GM19043 (cell line): ENCODE data around the gene EPM2A.
A peak's percentile ranks its signal among the peaks of the same experiment; 100 is the strongest.

Source experiments
- ATAC-seq: cut with Tn5 transposase; IDR thresholded peaks from one replicate; pipeline ENCODE4 v1.9.1; 2021; ENCODE audit warnings: low read depth; ENCODE audit not compliant: unreplicated experiment

The EPM2A gene

DNA sequence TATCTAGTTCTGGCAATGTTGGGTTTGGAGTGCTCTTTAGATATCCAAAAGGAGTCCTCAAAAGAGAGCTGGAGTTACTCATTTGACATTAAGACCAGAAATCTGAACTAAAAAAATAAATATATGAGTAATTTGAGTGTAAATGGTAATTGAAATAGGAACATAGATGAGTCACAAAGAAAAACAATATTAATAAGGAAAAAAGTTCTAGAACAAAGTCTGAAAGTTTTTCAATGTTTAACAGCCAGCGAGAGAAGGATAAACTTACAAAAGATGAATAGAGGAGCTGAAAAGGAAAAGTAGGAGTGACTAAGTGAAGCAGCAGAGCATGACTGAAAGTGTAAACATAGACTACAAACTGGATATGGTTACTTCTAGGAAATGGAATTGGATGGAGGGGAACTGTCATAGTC lies 46.8 kb downstream of the EPM2A start:
- no peak for ATAC-seq

GRCh38 chr6:145685932-145686331 lies 49.4 kb downstream of the EPM2A start:
- ATAC-seq, result no peak

DNA sequence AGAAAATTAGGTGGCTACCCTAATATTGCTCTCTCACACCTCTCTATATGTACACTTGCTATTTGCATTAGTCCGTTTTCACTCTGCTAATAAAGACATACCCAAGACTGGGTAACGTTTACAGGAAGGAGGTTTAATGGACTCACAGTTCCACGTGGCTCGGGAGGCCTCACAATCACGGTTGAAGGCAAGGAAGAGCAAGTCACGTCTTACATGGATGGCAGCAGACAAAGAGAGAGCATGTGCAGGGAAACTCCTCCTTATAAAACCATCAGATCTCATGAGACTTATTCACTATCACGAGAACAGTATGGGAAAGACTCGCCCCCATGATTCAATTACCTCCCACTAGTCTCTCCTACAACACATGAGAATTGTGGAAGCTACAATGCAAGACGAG lies 53.4 kb downstream of the EPM2A start:
- ATAC-seq, result no peak

DNA sequence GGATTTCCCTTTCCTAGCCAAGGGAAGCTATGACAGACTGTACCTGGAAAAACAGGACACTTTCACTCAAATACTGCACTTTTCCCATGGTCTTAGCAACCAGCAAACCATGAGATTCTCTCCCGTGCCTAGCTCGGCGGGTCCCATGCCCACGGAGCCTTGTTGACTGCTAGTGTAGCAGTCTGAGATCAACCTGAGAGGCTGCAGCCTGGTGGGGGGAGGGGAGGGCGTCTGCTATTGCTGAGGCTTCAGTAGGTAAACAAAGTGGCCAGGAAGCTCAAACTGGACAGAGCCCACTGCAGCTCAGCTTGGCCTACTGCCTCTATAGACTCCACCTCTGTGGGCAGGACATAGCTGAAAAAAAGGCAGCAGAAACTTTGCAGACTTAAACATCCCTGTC lies 61.8 kb downstream of the EPM2A start:
- ATAC-seq, result no peak

GRCh38 chr6:145670311-145670710 lies 65.0 kb downstream of the EPM2A start:
- ATAC-seq, result no peak

DNA sequence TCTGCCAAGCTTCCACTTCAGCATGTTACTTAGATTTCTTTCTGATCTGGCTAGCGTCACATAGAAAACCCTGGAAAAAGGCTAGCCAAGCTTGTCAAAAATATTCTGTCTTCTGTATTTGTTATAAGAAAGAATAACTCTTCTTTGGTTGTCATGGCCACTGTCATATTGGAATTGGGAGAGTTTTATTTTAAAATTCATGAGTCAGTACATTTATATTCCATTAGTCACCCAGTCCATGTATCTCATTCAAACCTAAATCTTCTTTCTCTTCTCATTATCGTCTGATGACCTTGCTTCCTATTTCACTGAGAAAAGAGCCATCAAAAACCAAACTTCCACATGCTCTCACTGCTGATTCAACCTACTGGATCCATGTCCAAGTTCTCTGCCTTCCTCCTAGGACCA lies 65.7 kb downstream of the EPM2A start:
- no peak for ATAC-seq

DNA sequence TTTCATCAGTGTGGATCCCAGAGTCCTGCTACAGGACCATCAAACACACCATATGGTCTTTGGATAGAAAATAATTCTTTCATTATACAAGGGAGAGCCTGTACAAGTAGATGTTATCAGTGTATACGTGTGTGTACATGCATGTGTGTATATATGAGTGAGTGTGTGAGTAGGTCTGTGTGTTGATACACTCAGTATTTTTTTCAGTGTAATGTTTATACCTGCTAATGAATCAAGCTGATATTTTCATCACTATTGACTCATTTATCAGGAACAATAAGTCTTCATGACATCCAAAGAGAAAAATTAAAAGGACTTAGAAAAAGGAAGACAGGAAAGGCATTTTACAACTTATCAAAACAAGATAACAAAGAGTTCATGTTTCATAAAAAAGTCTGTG lies 66.5 kb downstream of the EPM2A start:
- no peak for ATAC-seq

DNA sequence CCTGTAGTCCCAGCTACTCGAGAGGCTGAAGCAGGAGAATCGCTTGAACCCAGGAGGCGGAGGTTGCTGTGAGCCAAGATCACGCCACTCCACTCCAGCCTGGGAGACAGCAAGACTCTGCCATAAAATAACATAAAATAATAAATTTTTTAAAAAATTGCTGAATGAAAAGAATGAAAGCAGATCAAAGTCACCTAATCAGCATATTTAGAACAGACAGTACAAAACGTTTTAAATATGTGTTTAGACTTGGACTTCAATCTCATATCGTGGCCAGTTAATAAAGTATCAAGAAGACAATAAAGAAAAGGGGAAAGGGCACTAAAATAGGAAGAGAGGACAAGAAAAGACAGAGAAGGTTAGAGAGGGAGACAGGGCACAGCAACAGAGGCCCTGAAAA lies 74.6 kb downstream of the EPM2A start:
- no peak for ATAC-seq

DNA sequence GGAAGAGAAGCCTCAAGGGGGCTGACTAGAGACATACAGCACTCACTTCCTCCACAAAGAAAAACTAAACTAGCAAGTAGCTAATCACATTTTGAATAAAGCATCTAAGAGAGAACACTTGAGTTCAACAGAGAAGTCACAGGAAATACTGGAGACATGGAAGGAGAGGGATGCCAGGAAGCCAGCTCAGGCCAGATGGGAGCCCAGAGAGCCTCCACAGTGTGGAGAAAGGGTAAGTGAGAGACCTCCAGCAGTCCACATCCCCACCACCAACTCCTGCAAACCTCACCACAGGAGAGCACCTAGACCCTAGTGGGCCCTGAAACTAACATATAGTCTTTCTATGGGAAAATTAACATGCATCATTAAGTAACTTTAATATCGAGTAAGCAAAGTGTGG lies 79.2 kb downstream of the EPM2A start:
- no peak for ATAC-seq

DNA sequence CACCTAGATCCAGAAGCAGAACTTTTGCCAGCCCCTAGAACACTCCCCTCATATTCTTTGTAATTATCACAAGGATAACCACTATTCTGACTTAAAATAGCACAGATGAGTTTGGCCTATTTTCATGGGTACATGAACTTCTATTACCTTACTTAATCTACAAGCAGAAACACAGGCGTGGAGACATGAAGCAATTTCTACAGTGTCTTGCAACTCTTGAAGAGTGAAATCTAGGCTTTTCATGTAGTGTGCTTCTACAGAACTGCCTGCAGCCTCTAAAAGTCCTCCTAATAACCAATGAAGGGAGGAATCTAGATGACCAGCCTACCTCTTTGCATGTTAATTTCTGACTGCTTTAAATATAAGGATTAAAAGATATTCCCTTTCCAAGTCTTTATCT lies 82.7 kb downstream of the EPM2A start:
- ATAC-seq, result no peak

DNA sequence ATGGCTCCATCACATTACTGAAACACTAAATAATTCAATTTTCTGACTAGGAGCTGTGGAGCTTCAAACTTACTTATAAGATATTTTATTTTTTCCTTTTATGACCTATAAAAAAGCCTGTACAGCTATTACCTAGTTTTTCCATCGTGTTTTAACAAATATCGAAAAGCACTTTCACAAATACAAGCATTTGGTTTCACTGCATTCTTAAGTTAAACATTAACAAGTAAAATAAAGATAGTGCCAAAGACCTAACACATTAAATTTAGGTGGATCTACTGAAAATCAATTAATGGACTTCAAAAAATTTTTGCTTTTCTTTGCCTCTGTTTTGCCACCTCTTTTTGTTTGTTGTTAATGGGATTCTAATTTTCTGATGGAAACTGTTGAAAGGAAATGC lies 83.3 kb downstream of the EPM2A start:
- ATAC-seq, result no peak

DNA sequence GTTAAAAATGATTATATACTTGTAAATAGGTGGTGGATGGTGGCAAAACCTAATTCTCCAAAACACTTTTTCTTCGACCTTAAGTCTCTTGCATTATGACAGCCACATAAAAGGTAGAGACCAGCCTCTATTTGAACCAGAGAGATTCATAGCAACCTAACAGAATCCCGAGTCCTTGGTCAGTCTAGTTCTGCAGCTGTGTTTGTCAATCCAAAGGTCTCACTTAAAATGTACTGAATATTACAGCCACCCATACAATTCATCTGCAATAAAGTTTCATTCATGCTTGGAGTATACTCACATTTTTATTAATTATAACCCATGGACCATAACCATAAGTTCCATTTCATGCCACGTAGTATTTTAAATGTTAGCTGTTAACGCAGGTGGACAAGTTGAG lies 87.2 kb downstream of the EPM2A start:
- ATAC-seq, result no peak

GRCh38 chr6:145647602-145648001 lies 87.7 kb downstream of the EPM2A start:
- ATAC-seq, result no peak

DNA sequence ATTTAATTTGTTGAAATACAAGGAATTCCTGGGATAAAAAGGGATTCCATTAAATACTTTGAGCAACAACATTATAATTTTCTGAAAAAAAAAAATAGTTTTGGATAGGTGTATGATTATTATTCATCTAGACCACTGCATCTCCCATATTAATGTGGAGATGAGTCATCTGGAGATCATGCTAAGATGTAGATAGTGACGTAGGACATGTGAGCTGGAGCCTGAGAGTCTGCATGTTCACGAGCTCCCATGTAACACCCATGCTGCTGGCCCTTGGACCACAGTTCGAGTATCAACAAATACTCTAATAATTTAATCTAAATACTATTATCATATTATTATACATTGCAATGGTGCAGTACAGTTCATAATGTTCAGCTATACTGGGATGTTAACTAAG lies 91.6 kb downstream of the EPM2A start:
- ATAC-seq, result no peak

DNA sequence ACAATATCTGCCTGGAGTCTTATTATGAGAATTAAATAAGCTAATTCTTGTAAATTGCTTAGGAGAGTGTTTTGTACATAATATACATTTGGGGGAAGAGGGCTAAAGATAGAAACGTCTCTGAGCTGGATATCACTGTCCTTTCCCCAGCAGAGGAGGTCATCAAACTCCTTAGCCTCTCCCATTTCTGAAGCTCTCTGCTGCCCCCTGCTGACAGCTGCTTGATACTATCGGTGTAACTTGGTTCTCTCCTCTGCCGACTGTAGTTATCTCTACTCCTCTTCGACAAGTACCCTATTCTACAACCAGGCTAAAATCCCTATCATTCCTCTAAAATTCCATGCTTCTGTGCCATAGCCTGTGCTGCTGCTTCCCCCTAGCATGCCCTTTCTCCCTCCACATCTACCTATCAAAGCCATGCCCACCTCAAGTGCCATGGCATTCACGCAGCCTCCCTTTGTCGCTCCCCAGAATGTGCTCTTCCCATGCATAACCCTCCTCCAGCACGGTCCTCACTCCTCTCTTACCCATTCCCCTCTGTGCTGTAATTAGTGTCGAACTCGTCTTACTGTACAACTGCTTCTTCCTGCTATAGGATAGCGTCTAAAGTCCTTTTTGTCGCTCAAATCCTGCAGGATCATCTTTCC lies 101.2 kb downstream of the EPM2A start:
- peak; percentile 93 for ATAC-seq

DNA sequence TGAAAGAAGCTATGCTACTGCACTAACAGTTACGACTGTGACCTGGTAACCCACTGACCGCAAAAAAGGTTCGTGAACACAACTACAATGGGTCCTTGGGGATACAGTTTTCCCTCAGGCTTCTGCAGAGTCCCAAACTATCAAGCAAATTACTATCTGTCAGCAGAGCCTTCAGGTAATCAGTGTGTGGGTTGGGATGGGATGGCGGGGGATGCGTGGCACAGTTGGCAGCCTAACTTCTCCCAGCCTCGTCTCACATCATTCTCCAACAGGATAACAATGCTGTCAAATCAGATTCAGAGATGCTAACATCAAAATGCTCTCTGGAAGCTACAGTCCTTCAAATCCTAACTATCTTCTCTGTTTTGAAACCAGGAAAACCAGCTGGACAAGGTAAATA lies 102.3 kb downstream of the EPM2A start:
- ATAC-seq, result no peak

- no peak for ATAC-seq
Observed at GRCh38 chr6:145631374-145631773, 103.9 kb downstream of the EPM2A start.

DNA sequence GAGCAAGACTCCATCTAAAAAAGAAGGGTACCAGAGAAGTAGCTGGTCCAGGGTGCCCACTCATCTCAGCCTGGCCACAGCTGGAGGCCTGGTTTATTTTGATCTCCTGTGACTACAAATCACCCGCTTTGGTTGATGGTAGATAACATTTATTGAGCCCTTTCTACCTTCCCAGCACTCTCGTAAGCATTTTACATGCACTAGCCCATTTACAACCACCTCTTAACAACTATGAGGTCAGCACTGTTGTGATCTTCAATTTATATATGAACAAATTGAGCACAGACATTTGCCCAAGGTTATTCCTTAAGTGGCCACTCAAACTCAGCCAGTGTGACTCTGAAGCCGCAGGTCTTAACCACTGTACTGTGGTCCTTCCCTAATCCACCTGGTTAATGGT lies 104.7 kb downstream of the EPM2A start:
- ATAC-seq, result no peak

GRCh38 chr6:145629478-145629877 lies 105.8 kb downstream of the EPM2A start:
- no peak for ATAC-seq

- no peak for ATAC-seq
Observed at GRCh38 chr6:145627451-145627850, 107.9 kb downstream of the EPM2A start.

DNA sequence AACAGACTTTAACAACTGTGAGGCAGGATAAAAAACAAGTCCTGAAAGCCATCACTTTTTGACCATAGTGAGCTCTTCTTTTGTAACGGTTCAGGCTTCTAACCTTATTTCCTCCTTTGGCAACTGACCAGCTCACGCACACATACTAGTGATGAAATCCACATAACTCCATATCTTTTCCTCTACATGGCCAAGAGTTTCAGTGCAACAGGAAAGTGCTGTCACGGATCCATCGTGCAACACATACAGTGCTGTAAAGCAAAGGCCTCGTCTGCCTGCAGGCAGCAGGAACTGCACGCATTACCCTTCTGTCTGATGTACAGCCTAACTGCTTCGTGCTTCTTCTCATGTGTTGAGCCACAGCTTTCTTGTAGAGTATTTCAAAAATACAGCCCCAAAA lies 108.5 kb downstream of the EPM2A start:
- ATAC-seq, result no peak

DNA sequence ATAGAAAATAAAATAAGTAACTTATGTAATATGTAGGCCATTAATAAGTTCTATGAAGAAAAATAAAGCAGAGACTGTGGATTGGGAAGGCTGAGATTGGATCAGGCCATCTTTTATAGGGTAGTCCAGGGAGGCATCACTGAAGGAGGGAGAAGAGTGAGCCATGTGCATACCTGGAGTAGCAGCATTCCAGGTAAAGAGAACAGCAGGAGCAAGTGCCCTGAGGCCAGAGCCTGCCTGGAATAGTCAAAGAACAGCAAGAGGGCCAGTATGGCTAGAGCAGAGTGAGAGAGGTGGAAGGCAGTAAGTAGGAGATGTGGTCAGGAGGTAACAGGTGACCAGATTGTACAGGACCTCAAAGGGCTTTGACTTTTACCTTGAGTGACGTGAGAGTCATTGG lies 112.1 kb downstream of the EPM2A start:
- ATAC-seq, result no peak

GRCh38 chr6:145621776-145622175 lies 113.5 kb downstream of the EPM2A start:
- peak; percentile 70 for ATAC-seq
